SJCRH30 (cell line): ENCODE measurements around the gene GRID1. TPM values are rescaled to one million over a fixed set of nuclear protein-coding genes. Genes with fewer than 3 reads are reported as not detected.
A peak's percentile ranks its signal among the peaks of the same experiment; 100 is the strongest.

Experiments
- DNase-seq, 2 experiments: peaks; one replicate each; pipeline ENCODE4 v3.0.0-alpha.2; 2015 to 2020
- H3K27ac ChIP-seq: fragments of 250-450 bp; sonication (Bioruptor Pico); 2 replicates; pipeline ENCODE4 v1.5.1; 2020; ENCODE audit warnings: mild to moderate bottlenecking, moderate library complexity
- H3K27me3 ChIP-seq: fragments of 250-450 bp; sonication (Bioruptor Pico); 2 replicates; pipeline ENCODE4 v1.5.1; 2020; ENCODE audit warnings: mild to moderate bottlenecking, moderate library complexity
- H3K36me3 ChIP-seq: fragments of 250-450 bp; sonication (Bioruptor Pico); 2 replicates; pipeline ENCODE4 v1.5.1; 2020; ENCODE audit warnings: mild to moderate bottlenecking, moderate library complexity
- H3K4me1 ChIP-seq: fragments of 250-450 bp; sonication (Bioruptor Pico); 2 replicates; pipeline ENCODE4 v1.5.1; 2020; ENCODE audit warnings: mild to moderate bottlenecking, moderate library complexity
- H3K4me3 ChIP-seq: fragments of 250-450 bp; sonication (Bioruptor Pico); 2 replicates; pipeline ENCODE4 v1.5.1; 2020; ENCODE audit warnings: mild to moderate bottlenecking, moderate library complexity
- H3K9me3 ChIP-seq: fragments of 250-450 bp; sonication (Bioruptor Pico); replicated peaks from 2 replicates; pipeline ENCODE4 v1.5.1; 2020; ENCODE audit warnings: mild to moderate bottlenecking, moderate library complexity
- total RNA-seq: library from RNA; depleted of rRNA; stranded (reverse); fragments of >200 nt; shearing (Covaris generic); gene quantifications from 2 replicates; pipeline ENCODE4 v1.2.3, GENCODE V29; 2014

Gene GRID1
- total RNA-seq, 1 experiment from 2014 or later: not detected

GRCh38 chr10:86213148-86213547 lies 153.4 kb downstream of the GRID1 start:
- no peaks in the 10 kb centered on the region for H3K9me3 ChIP-seq
- no peaks in the 10 kb centered on the region for H3K36me3 ChIP-seq
- H3K27ac ChIP-seq: no peak overlapping the region
- H3K27me3 ChIP-seq: no peaks in the 10 kb centered on the region
- no peak for DNase-seq
- H3K4me1 ChIP-seq: no peaks in the 10 kb centered on the region
- no peak overlapping the region for H3K4me3 ChIP-seq

- no peak for DNase-seq
- H3K9me3 ChIP-seq: no peaks in the 10 kb centered on the region
- no peaks in the 10 kb centered on the region for H3K36me3 ChIP-seq
- H3K4me1 ChIP-seq: no peaks in the 10 kb centered on the region
- no peak overlapping the region for H3K4me3 ChIP-seq
- no peaks in the 10 kb centered on the region for H3K27me3 ChIP-seq
- no peak overlapping the region for H3K27ac ChIP-seq
Observed at GRCh38 chr10:86212391-86212700, 154.2 kb downstream of the GRID1 start.

GRCh38 chr10:86211691-86212390 lies 154.8 kb downstream of the GRID1 start:
- Histone ChIP-seq H3K27ac (no peak overlapping the region), H3K27me3 (no peaks in the 10 kb centered on the region), H3K4me3 (no peak overlapping the region), H3K9me3 (no peaks in the 10 kb centered on the region), H3K4me1 (no peaks in the 10 kb centered on the region), H3K36me3 (no peaks in the 10 kb centered on the region)
- no peak for DNase-seq

GRCh38 chr10:86210416-86210815 lies 156.2 kb downstream of the GRID1 start:
- DNase-seq: no peak
- Histone ChIP-seq H3K27me3 (no peaks in the 10 kb centered on the region), H3K36me3 (no peaks in the 10 kb centered on the region), H3K4me1 (no peaks in the 10 kb centered on the region), H3K9me3 (no peaks in the 10 kb centered on the region), H3K4me3 (no peak overlapping the region), H3K27ac (no peak overlapping the region)

- Histone ChIP-seq H3K9me3 (no peaks in the 10 kb centered on the region), H3K4me1 (no peaks in the 10 kb centered on the region), H3K27me3 (no peaks in the 10 kb centered on the region), H3K27ac (no peak overlapping the region), H3K4me3 (no peak overlapping the region), H3K36me3 (no peaks in the 10 kb centered on the region)
- DNase-seq: no peak
Observed at GRCh38 chr10:86209726-86210125, 156.9 kb downstream of the GRID1 start.

GRCh38 chr10:86207226-86207625 lies 159.4 kb downstream of the GRID1 start:
- no peaks in the 10 kb centered on the region for H3K4me1 ChIP-seq
- H3K27ac ChIP-seq: no peak overlapping the region
- H3K4me3 ChIP-seq: no peak overlapping the region
- DNase-seq: no peak
- no peaks in the 10 kb centered on the region for H3K9me3 ChIP-seq
- no peaks in the 10 kb centered on the region for H3K36me3 ChIP-seq
- H3K27me3 ChIP-seq: no peaks in the 10 kb centered on the region

- Histone ChIP-seq H3K4me1 (no peaks in the 10 kb centered on the region), H3K27ac (no peak overlapping the region), H3K27me3 (no peaks in the 10 kb centered on the region), H3K36me3 (no peaks in the 10 kb centered on the region), H3K9me3 (no peaks in the 10 kb centered on the region), H3K4me3 (no peak overlapping the region)
- DNase-seq: no peak
Observed at GRCh38 chr10:86206240-86206579, 160.4 kb downstream of the GRID1 start.

- Histone ChIP-seq H3K9me3 (no peaks in the 10 kb centered on the region), H3K4me1 (no peaks in the 10 kb centered on the region), H3K4me3 (no peak overlapping the region), H3K27ac (no peak overlapping the region), H3K27me3 (no peaks in the 10 kb centered on the region), H3K36me3 (no peaks in the 10 kb centered on the region)
- no peak for DNase-seq
Observed at GRCh38 chr10:86205306-86206239, 161.0 kb downstream of the GRID1 start.

GRCh38 chr10:86204421-86205305 lies 161.9 kb downstream of the GRID1 start:
- no peaks in the 10 kb centered on the region for H3K27me3 ChIP-seq
- no peaks in the 10 kb centered on the region for H3K4me1 ChIP-seq
- H3K4me3 ChIP-seq: no peak overlapping the region
- no peak for DNase-seq
- H3K27ac ChIP-seq: no peak overlapping the region
- H3K9me3 ChIP-seq: no peaks in the 10 kb centered on the region
- H3K36me3 ChIP-seq: no peaks in the 10 kb centered on the region

GRCh38 chr10:86203162-86203905 lies 163.3 kb downstream of the GRID1 start:
- H3K27me3 ChIP-seq: no peaks in the 10 kb centered on the region
- no peak overlapping the region for H3K4me3 ChIP-seq
- H3K9me3 ChIP-seq: no peaks in the 10 kb centered on the region
- DNase-seq: peak; percentile 16 to 53
- no peaks in the 10 kb centered on the region for H3K36me3 ChIP-seq
- no peaks in the 10 kb centered on the region for H3K4me1 ChIP-seq
- no peak overlapping the region for H3K27ac ChIP-seq

- no peak overlapping the region for H3K4me3 ChIP-seq
- H3K36me3 ChIP-seq: no peaks in the 10 kb centered on the region
- H3K27me3 ChIP-seq: no peaks in the 10 kb centered on the region
- no peaks in the 10 kb centered on the region for H3K4me1 ChIP-seq
- no peak overlapping the region for H3K27ac ChIP-seq
- no peaks in the 10 kb centered on the region for H3K9me3 ChIP-seq
- no peak for DNase-seq
Observed at GRCh38 chr10:86202226-86202735, 164.3 kb downstream of the GRID1 start.

- Histone ChIP-seq H3K9me3 (no peaks in the 10 kb centered on the region), H3K36me3 (no peaks in the 10 kb centered on the region), H3K4me1 (no peaks in the 10 kb centered on the region), H3K4me3 (no peak overlapping the region), H3K27me3 (no peaks in the 10 kb centered on the region), H3K27ac (no peak overlapping the region)
- no peak for DNase-seq
Observed at GRCh38 chr10:86200867-86201266, 165.7 kb downstream of the GRID1 start.

- Histone ChIP-seq H3K4me3 (no peak overlapping the region), H3K4me1 (no peaks in the 10 kb centered on the region), H3K27me3 (no peaks in the 10 kb centered on the region), H3K27ac (no peak overlapping the region), H3K36me3 (no peaks in the 10 kb centered on the region), H3K9me3 (no peaks in the 10 kb centered on the region)
- DNase-seq: no peak
Observed at GRCh38 chr10:86200269-86200668, 166.3 kb downstream of the GRID1 start.

GRCh38 chr10:86199041-86199440 lies 167.6 kb downstream of the GRID1 start:
- no peaks in the 10 kb centered on the region for H3K36me3 ChIP-seq
- no peak for DNase-seq
- H3K27ac ChIP-seq: no peak overlapping the region
- no peaks in the 10 kb centered on the region for H3K9me3 ChIP-seq
- no peaks in the 10 kb centered on the region for H3K4me1 ChIP-seq
- H3K27me3 ChIP-seq: no peaks in the 10 kb centered on the region
- H3K4me3 ChIP-seq: no peak overlapping the region
